Thoracic aorta (tissue), 2 donors: ENCODE measurements around the gene GCNT2. TPM values are rescaled to one million over a fixed set of nuclear protein-coding genes. Genes with fewer than 3 reads are reported as not detected.

Experiments used
- ATAC-seq: fragments of 150-250 bp; one replicate; pipeline ENCODE4 v1.8.0; 2017; ENCODE audit warnings: low read depth; ENCODE audit not compliant: insufficient number of reproducible peaks, low FRiP score
- DNase-seq: peaks from one replicate; pipeline ENCODE4 v3.0.0-alpha.2; 2020; ENCODE audit warnings: low spot score
- H3K27ac ChIP-seq, 2 donors: fragments of 200-600 bp; sonication (generic); 1 replicate in 1 of 2; 2 replicates in 1 of 2; pipeline ENCODE4 v1.5.1; 2016; ENCODE audit warnings: mild to moderate bottlenecking in 2 of 2, moderate library complexity in 2 of 2
- H3K27me3 ChIP-seq: fragments of 200-600 bp; sonication (generic); replicated peaks from 2 replicates; pipeline ENCODE4 v1.6.0; 2016; ENCODE audit warnings: mild to moderate bottlenecking; ENCODE audit not compliant: insufficient read depth
- H3K36me3 ChIP-seq: fragments of 200-600 bp; sonication (generic); one replicate; pipeline ENCODE4 v1.5.1; 2016
- H3K4me1 ChIP-seq, 2 donors: fragments of 200-600 bp; sonication (generic); 1 replicate in 1 of 2; 2 replicates in 1 of 2; pipeline versions ENCODE4 v1.5.1 to v1.6.0; 2016; ENCODE audit warnings: low read depth in 2 of 2, mild to moderate bottlenecking in 1 of 2; ENCODE audit not compliant: control insufficient read depth in 1 of 2
- H3K4me3 ChIP-seq: fragments of 200-600 bp; sonication (generic); 2 replicates; pipeline ENCODE4 v1.5.1; 2016; ENCODE audit warnings: mild to moderate bottlenecking
- H3K9me3 ChIP-seq: fragments of 200-600 bp; sonication (generic); 2 replicates; pipeline ENCODE4 v1.5.1; 2016
- total RNA-seq, 2 donors: library from RNA; depleted of rRNA; stranded (reverse); fragments of >200 nt; gene quantifications; one replicate each; pipeline versions ENCODE4 v1.1.0 to v1.2.3, GENCODE V29; 2016
- TF ChIP-seq, protein P1 (sequence below): fragments of 200-600 bp; sonication (generic); IDR thresholded peaks from one replicate; pipeline ENCODE4 v1.5.1; 2019; ENCODE audit warnings: antibody characterized with exemption

GCNT2 gene
- total RNA-seq, 2 donors from 2014 or later, result 29.1 to 44.9 TPM

- Histone ChIP-seq H3K36me3 (peaks cover 6% of the 10 kb centered on the region), H3K4me1 (peaks cover 26 to 51% of the 10 kb centered on the region in 2 donors), H3K27me3 (no peaks in the 10 kb centered on the region), H3K27ac (no peak overlapping the region), H3K9me3 (no peaks in the 10 kb centered on the region), H3K4me3 (no peak overlapping the region)
- no peak for ATAC-seq
- TF ChIP-seq, protein P1, sequence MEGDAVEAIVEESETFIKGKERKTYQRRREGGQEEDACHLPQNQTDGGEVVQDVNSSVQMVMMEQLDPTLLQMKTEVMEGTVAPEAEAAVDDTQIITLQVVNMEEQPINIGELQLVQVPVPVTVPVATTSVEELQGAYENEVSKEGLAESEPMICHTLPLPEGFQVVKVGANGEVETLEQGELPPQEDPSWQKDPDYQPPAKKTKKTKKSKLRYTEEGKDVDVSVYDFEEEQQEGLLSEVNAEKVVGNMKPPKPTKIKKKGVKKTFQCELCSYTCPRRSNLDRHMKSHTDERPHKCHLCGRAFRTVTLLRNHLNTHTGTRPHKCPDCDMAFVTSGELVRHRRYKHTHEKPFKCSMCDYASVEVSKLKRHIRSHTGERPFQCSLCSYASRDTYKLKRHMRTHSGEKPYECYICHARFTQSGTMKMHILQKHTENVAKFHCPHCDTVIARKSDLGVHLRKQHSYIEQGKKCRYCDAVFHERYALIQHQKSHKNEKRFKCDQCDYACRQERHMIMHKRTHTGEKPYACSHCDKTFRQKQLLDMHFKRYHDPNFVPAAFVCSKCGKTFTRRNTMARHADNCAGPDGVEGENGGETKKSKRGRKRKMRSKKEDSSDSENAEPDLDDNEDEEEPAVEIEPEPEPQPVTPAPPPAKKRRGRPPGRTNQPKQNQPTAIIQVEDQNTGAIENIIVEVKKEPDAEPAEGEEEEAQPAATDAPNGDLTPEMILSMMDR, result no peak
- DNase-seq, result no peak
Observed at GRCh38 chr6:10617008-10617696, 96.0 kb downstream of the GCNT2 start.

DNA sequence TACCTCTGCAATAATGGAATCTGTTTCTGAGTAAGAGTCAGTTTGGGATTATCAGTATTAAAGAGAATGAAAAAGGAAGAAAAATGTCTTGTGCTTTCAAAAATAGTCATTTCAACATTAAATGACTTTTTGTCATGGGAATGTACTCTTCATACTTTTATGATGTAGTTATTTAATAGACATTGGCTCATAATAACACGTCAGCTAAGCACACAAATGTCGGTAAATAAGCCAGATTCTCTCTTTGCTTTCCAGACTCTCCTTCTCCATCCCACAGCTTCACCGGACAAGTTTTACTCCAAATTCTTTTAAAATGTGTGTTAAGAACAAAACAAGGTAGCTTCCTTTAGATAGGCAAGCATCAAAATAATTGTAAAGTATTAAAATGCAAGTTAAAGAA lies 97.3 kb downstream of the GCNT2 start:
- ATAC-seq, result no peak
- TF ChIP-seq, protein P1, result no peak
- H3K36me3 ChIP-seq, result peaks cover 11% of the 10 kb centered on the region
- no peak for DNase-seq
- H3K4me3 ChIP-seq, result no peak overlapping the region
- H3K27ac ChIP-seq, result peak overlapping the region; percentile 47 to 70
- peaks cover 17 to 40% of the 10 kb centered on the region in 2 donors for H3K4me1 ChIP-seq
- no peaks in the 10 kb centered on the region for H3K27me3 ChIP-seq
- H3K9me3 ChIP-seq, result no peaks in the 10 kb centered on the region

DNA sequence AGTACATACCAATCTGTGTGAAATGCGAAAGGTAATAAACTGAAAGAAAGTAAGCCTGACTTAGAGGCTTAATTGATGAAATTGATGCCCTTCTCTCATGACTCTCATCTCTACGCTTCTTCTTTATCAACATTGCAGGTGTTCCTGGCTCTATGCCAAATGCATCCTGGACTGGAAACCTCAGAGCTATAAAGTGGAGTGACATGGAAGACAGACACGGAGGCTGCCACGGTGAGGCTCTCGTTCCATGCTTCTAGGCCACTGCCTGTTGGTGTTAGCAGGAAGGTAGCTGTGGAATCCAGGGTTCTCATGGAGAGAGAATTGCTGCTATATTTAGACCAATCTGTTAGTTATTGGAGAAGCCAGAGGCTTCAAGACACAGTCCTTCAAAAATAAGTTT lies 100.1 kb downstream of the GCNT2 start:
- TF ChIP-seq, protein P1, result no peak
- H3K27ac ChIP-seq, result no peak overlapping the region
- ATAC-seq, result no peak
- H3K9me3 ChIP-seq, result no peaks in the 10 kb centered on the region
- H3K4me1 ChIP-seq, result peaks cover 15 to 30% of the 10 kb centered on the region in 2 donors
- no peak overlapping the region for H3K4me3 ChIP-seq
- no peak for DNase-seq
- peaks cover 12% of the 10 kb centered on the region for H3K36me3 ChIP-seq
- H3K27me3 ChIP-seq, result no peaks in the 10 kb centered on the region

DNA sequence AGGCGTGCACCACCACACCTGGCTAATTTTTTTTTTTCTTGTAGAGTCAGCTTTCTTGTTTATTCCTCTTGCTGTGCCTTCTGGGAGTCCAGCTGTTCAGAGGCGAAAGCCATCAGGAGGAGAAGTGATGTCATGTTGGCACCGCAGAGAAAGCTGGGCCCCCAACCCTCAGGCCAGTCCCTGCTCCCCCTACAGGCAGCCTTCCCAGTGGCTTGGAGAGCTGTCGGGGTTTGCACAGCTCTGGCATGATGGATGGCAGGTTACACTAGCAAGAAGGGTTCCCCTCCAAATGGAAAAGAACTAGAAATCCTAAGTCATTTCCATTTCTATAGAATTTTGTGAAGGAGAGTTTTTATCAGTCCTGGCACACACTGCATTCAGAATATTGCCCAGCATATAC lies 100.7 kb downstream of the GCNT2 start:
- TF ChIP-seq, protein P1, result no peak
- H3K27ac ChIP-seq, result no peak overlapping the region
- H3K9me3 ChIP-seq, result no peaks in the 10 kb centered on the region
- ATAC-seq (no peak), DNase-seq (no peak)
- no peak overlapping the region for H3K4me3 ChIP-seq
- peaks cover 17% of the 10 kb centered on the region for H3K36me3 ChIP-seq
- H3K4me1 ChIP-seq, result peaks cover 15 to 30% of the 10 kb centered on the region in 2 donors
- no peaks in the 10 kb centered on the region for H3K27me3 ChIP-seq

- no peak for ATAC-seq
- Histone ChIP-seq H3K4me3 (no peak overlapping the region), H3K27ac (no peak overlapping the region), H3K36me3 (peaks cover 19% of the 10 kb centered on the region), H3K4me1 (peaks cover 10 to 16% of the 10 kb centered on the region in 2 donors), H3K9me3 (no peaks in the 10 kb centered on the region), H3K27me3 (no peaks in the 10 kb centered on the region)
- no peak for DNase-seq
- TF ChIP-seq, protein P1, result no peak
Observed at GRCh38 chr6:10624836-10625235, 103.7 kb downstream of the GCNT2 start.
